Suprapubic skin (tissue), 4 donors: ENCODE data around the gene ZSWIM9.

Experiments used
- CTCF ChIP-seq, 2 donors: fragments of 200-600 bp in 1 of 2; fragments of 450-650 bp in 1 of 2; sonication (generic) in 1 of 2; IDR thresholded peaks; one replicate each; pipeline ENCODE4 v1.5.1; 2016 to 2019; ENCODE audit warnings: antibody characterized with exemption in 2 of 2, mild to moderate bottlenecking in 1 of 2, moderate library complexity in 1 of 2
- EP300 ChIP-seq: sonication (generic); formaldehyde crosslinking; IDR thresholded peaks from one replicate; pipeline ENCODE4 v1.6.1; 2017; ENCODE audit warnings: antibody characterized with exemption
- POLR2A ChIP-seq, 2 donors: fragments of 450-650 bp; IDR thresholded peaks; one replicate each; pipeline ENCODE4 v1.6.1; 2017; ENCODE audit warnings: antibody characterized with exemption in 2 of 2, mild to moderate bottlenecking in 2 of 2, moderate library complexity in 2 of 2
- POLR2AphosphoS5 ChIP-seq, 3 donors: sonication (generic); formaldehyde crosslinking; IDR thresholded peaks; one replicate each; pipeline ENCODE4 v1.6.1; 2017; ENCODE audit warnings: antibody characterized with exemption in 3 of 3

- no peak for TF ChIP-seq CTCF (IDR thresholded peaks at IDR 0.05)
- no peak for TF ChIP-seq EP300
- TF ChIP-seq POLR2A (IDR thresholded peaks at IDR 0.05): no peak
- no peak for TF ChIP-seq POLR2AphosphoS5 (IDR thresholded peaks at IDR 0.05)
These were observed 25.9 kb downstream of the ZSWIM9 start for GRCh38 chr19:48196321-48196763.
